ENCODE results near the gene ASB2. TPM values are rescaled to one million over a fixed set of nuclear protein-coding genes. Genes with fewer than 3 reads are reported as not detected.

The ASB2 gene
- total and polyA plus RNA-seq, 2 of the 8 experiments (the other 6 are each of a cell fraction or from before 2014, with no cell fraction given), result 1.0 to 2.1 TPM

GRCh38 chr14:93938751-93939303 lies 37.5 kb downstream of the ASB2 start:
- no peak overlapping the region for H3K27ac ChIP-seq (ENCODE audit: low read depth, low read length)
- H3K79me2 ChIP-seq (ENCODE audit: control insufficient read depth in 1 of 2, insufficient read depth in 2 of 2, low read length in 2 of 2), result no peaks in the 10 kb centered on the region
- H3K23ac ChIP-seq (ENCODE audit: insufficient read length), result no peak overlapping the region
- H3K9ac ChIP-seq (replicated peaks in 1 of 4; ENCODE audit: extremely low read depth in 1 of 4, low read depth in 3 of 4, low read length in 3 of 4), result peak overlapping the region in 1 of 4 experiments; percentile 19; a peak in 3 of 7 replicates
- H2AFZ ChIP-seq (ENCODE audit: low read length), result peak overlapping the region; percentile 96; the same call in 1 of the 2 replicates
- WGBS, 2 experiments (ENCODE audit: extremely low coverage in 1 of 2, insufficient coverage in 1 of 2, insufficient read length in 1 of 2, insufficient replicate concordance in 2 of 2, low coverage in 1 of 2, low lambda C conversion rate in 2 of 2, missing lambda C conversion rate in 1 of 2), result 71% methylated on average over 41 of the region's 46 CpGs; no CpG with 5 or more reads in 1 of the 2 experiments
- CTCF ChIA-PET (ENCODE audit: partially characterized antibody), result interaction anchor here (0.6 to 20.5 kb wide), 22 partner anchors 11 to 1217 kb away, joined by 3 to 484 read pairs (median 20); partner anchors contain the start of genes CCDC197, DDX24, FAM181A and IFI27L1
- DNase-seq (ENCODE audit: low read depth in 1 of 2, low spot score in 2 of 2), result no peak
- H2AK5ac ChIP-seq (ENCODE audit: low read depth, low read length), result no peak overlapping the region
- H2BK15ac ChIP-seq (ENCODE audit: low read length), result peak overlapping the region; percentile 75; the same call in 1 of the 2 replicates
- no peaks in the 10 kb centered on the region for H3K36me3 ChIP-seq (ENCODE audit: control insufficient read depth in 2 of 4, insufficient read depth in 4 of 4, low read length in 3 of 4)
- no peak overlapping the region for H3K56ac ChIP-seq (replicated peaks; ENCODE audit: insufficient read length, low read depth, low read length)
- peak overlapping the region; percentile 71; the same call in 1 of the 2 replicates for H3K18ac ChIP-seq (ENCODE audit: extremely low read depth, low read length)
- peaks cover 5% of the 10 kb centered on the region; the same call in 1 of the 2 replicates for H3K23me2 ChIP-seq (ENCODE audit: low read depth, low read length)
- TF ChIP-seq POLR2AphosphoS5 (IDR thresholded peaks at IDR 0.05; ENCODE audit: low read depth, low read length), result no peak
- TF ChIP-seq CHD1 (IDR thresholded peaks at IDR 0.05; ENCODE audit: low read depth, low read length), result no peak
- TF ChIP-seq KDM5A (IDR thresholded peaks at IDR 0.05; ENCODE audit: low read length), result no peak
- no peak for TF ChIP-seq TAF1 (IDR thresholded peaks at IDR 0.05; ENCODE audit: low read depth, low read length)
- no peak for TF ChIP-seq SRF (IDR thresholded peaks at IDR 0.05; ENCODE audit: low read depth, low read length)
- no peak for TF ChIP-seq PHF8 (conservative IDR thresholded peaks at IDR 0.05; ENCODE audit: low read depth, low read length)
- TF ChIP-seq HDAC2 (IDR thresholded peaks at IDR 0.05; ENCODE audit: borderline replicate concordance in 1 of 2, low read depth in 2 of 2, low read length in 2 of 2), result no peak
- peak; percentile 41 for TF ChIP-seq EZH2 (IDR thresholded peaks at IDR 0.05; ENCODE audit: low read depth, low read length, severe bottlenecking)
- TF ChIP-seq YY1 (IDR thresholded peaks at IDR 0.05; ENCODE audit: low read depth, low read length), result no peak
- H2BK12ac ChIP-seq (ENCODE audit: low read depth, low read length), result peak overlapping the region; percentile 84; the same call in 1 of the 2 replicates
- peak overlapping the region; percentile 44 for H4K5ac ChIP-seq (ENCODE audit: insufficient read length, low read depth, low read length)
- peaks cover 0 to 5% of the 10 kb centered on the region in 2 experiments; a peak in 1 of 4 replicates for H3K9me3 ChIP-seq (ENCODE audit: insufficient read depth in 2 of 2, low read depth in 1 of 2, low read length in 1 of 2)
- FAIRE-seq, result no peak
- no peak overlapping the region for H2BK120ac ChIP-seq (replicated peaks; ENCODE audit: low read depth, low read length)
- H3K14ac ChIP-seq (ENCODE audit: insufficient read length), result no peak overlapping the region
- no peak overlapping the region for H3K4ac ChIP-seq (replicated peaks; ENCODE audit: insufficient read length, low read depth, low read length)
- H3K4me2 ChIP-seq (ENCODE audit: insufficient read depth in 1 of 2, low read depth in 2 of 2, low read length in 2 of 2), result peak overlapping the region; percentile 61 to 76
- H4K20me1 ChIP-seq (replicated peaks in 1 of 2; ENCODE audit: control insufficient read depth in 1 of 2, insufficient read depth in 2 of 2, low read length in 2 of 2), result no peaks in the 10 kb centered on the region
- H3K27me3 ChIP-seq (replicated peaks in 1 of 4; ENCODE audit: control insufficient read depth in 3 of 4, extremely low read depth in 1 of 4, insufficient read depth in 3 of 4, low read length in 3 of 4), result peaks cover 7 to 25% (median 17%) of the 10 kb centered on the region in 4 experiments
- 0 out of 2 replicates have a peak overlapping the region, but pooled peaks have one; percentile 34 for H2BK20ac ChIP-seq (ENCODE audit: low read length)
- no peaks in the 10 kb centered on the region for H3K79me1 ChIP-seq (ENCODE audit: low read depth, low read length)
- peak overlapping the region; percentile 91 for H4K8ac ChIP-seq (ENCODE audit: extremely low read depth, insufficient read depth, low read length)
- peak overlapping the region; percentile 36 to 53 (median 40) for H3K4me3 ChIP-seq (ENCODE audit: extremely low read depth in 1 of 4, insufficient read depth in 2 of 4, low read depth in 3 of 4, low read length in 4 of 4)
- POLR2A ChIA-PET (ENCODE audit: partially characterized antibody), result interaction anchor here (1.9 kb wide), 1 partner anchor 61 kb away, joined by 8 read pairs; no protein-coding TSS in a partner anchor
- H2BK5ac ChIP-seq (ENCODE audit: low read depth, low read length), result no peak overlapping the region
- H4K91ac ChIP-seq (replicated peaks; ENCODE audit: insufficient read length, low read length), result peak overlapping the region; percentile 88
- H3K4me1 ChIP-seq (replicated peaks in 1 of 4; ENCODE audit: control insufficient read depth in 3 of 4, insufficient read depth in 4 of 4, low read length in 3 of 4), result peaks cover 0 to 14% (median 8%) of the 10 kb centered on the region in 4 experiments; a peak in 4 of 7 replicates
